ENCODE results near the gene PCDHGB2.

The PCDHGB2 gene

GRCh38 chr5:141366016-141366896, 6.5 kb downstream of the PCDHGB2 start:
- no peaks in the 10 kb centered on the region; the same call in 1 of the 2 replicates for H3K9me3 ChIP-seq (ENCODE audit: insufficient read depth, low read depth, low read length)
- no peaks in the 10 kb centered on the region for H3K9me2 ChIP-seq (replicated peaks; ENCODE audit: low read depth, low read length)
- no peaks in the 10 kb centered on the region for H3F3A ChIP-seq (ENCODE audit: low read depth)
- H3K9ac ChIP-seq (ENCODE audit: low read depth, low read length, poor library complexity, severe bottlenecking) = no peak overlapping the region
- H3K4me3 ChIP-seq (ENCODE audit: low read length, poor library complexity, severe bottlenecking) = no peak overlapping the region
- no peak overlapping the region for H3K4me2 ChIP-seq (ENCODE audit: low read depth, low read length, poor library complexity, severe bottlenecking)
- H3K27me3 ChIP-seq (ENCODE audit: insufficient read depth, low read length, poor library complexity, severe bottlenecking) = no peaks in the 10 kb centered on the region
- H3K79me2 ChIP-seq (ENCODE audit: insufficient read depth, low read length) = no peaks in the 10 kb centered on the region
- H3K36me3 ChIP-seq (ENCODE audit: insufficient read depth, low read length) = no peaks in the 10 kb centered on the region
- TF ChIP-seq CTCF (conservative IDR thresholded peaks at IDR 0.05; ENCODE audit: low read length) (no peak), EZH2phosphoT487 (IDR thresholded peaks at IDR 0.05; ENCODE audit: borderline replicate concordance) (no peak)
- H3K4me1 ChIP-seq (ENCODE audit: insufficient read depth, low read length, poor library complexity, severe bottlenecking) = no peaks in the 10 kb centered on the region
- H2AFZ ChIP-seq (ENCODE audit: low read length) = no peak overlapping the region
- no peaks in the 10 kb centered on the region for H4K20me1 ChIP-seq (ENCODE audit: insufficient read depth, low read length, poor library complexity, severe bottlenecking)

GRCh38 chr5:141369994-141370848, 10.4 kb downstream of the PCDHGB2 start, which contains the start of gene PCDHGB3:
Gene PCDHGB3, plus strand, starts transcription at chr5:141370242. Its CDS starts 153 bp downstream, at chr5:141370395.
- Histone ChIP-seq H3K9me2 (replicated peaks; ENCODE audit: low read depth, low read length) (no peaks in the 10 kb centered on the region), H3K79me2 (ENCODE audit: insufficient read depth, low read length) (no peaks in the 10 kb centered on the region), H3F3A (ENCODE audit: low read depth) (no peaks in the 10 kb centered on the region), H3K27me3 (ENCODE audit: insufficient read depth, low read length, poor library complexity, severe bottlenecking) (no peaks in the 10 kb centered on the region), H2AFZ (ENCODE audit: low read length) (no peak within 1 kb of the TSS), H3K4me1 (ENCODE audit: insufficient read depth, low read length, poor library complexity, severe bottlenecking) (no peaks in the 10 kb centered on the region), H3K9ac (ENCODE audit: low read depth, low read length, poor library complexity, severe bottlenecking) (no peak within 1 kb of the TSS), H3K36me3 (ENCODE audit: insufficient read depth, low read length) (no peaks in the 10 kb centered on the region), H3K4me3 (ENCODE audit: low read length, poor library complexity, severe bottlenecking) (no peak within 1 kb of the TSS), H3K4me2 (ENCODE audit: low read depth, low read length, poor library complexity, severe bottlenecking) (no peak within 1 kb of the TSS), H3K9me3 (ENCODE audit: insufficient read depth, low read depth, low read length) (peaks cover 2% of the 10 kb centered on the region; the same call in 1 of the 2 replicates), H4K20me1 (ENCODE audit: insufficient read depth, low read length, poor library complexity, severe bottlenecking) (no peaks in the 10 kb centered on the region)
- TF ChIP-seq CTCF (conservative IDR thresholded peaks at IDR 0.05; ENCODE audit: low read length) = no peak
- TF ChIP-seq EZH2phosphoT487 (IDR thresholded peaks at IDR 0.05; ENCODE audit: borderline replicate concordance) = no peak

- no peaks in the 10 kb centered on the region for H3K36me3 ChIP-seq (ENCODE audit: insufficient read depth, low read length)
- no peak overlapping the region for H3K4me2 ChIP-seq (ENCODE audit: low read depth, low read length, poor library complexity, severe bottlenecking)
- TF ChIP-seq CTCF (conservative IDR thresholded peaks at IDR 0.05; ENCODE audit: low read length) = no peak
- TF ChIP-seq EZH2phosphoT487 (IDR thresholded peaks at IDR 0.05; ENCODE audit: borderline replicate concordance) = no peak
- H3K9me2 ChIP-seq (replicated peaks; ENCODE audit: low read depth, low read length) = no peaks in the 10 kb centered on the region
- H3K9me3 ChIP-seq (ENCODE audit: insufficient read depth, low read depth, low read length) = peaks cover 2% of the 10 kb centered on the region; the same call in 1 of the 2 replicates
- H3K9ac ChIP-seq (ENCODE audit: low read depth, low read length, poor library complexity, severe bottlenecking) = no peak overlapping the region
- no peaks in the 10 kb centered on the region for H4K20me1 ChIP-seq (ENCODE audit: insufficient read depth, low read length, poor library complexity, severe bottlenecking)
- no peaks in the 10 kb centered on the region for H3K27me3 ChIP-seq (ENCODE audit: insufficient read depth, low read length, poor library complexity, severe bottlenecking)
- no peaks in the 10 kb centered on the region for H3F3A ChIP-seq (ENCODE audit: low read depth)
- H3K4me1 ChIP-seq (ENCODE audit: insufficient read depth, low read length, poor library complexity, severe bottlenecking) = no peaks in the 10 kb centered on the region
- no peaks in the 10 kb centered on the region for H3K79me2 ChIP-seq (ENCODE audit: insufficient read depth, low read length)
- no peak overlapping the region for H2AFZ ChIP-seq (ENCODE audit: low read length)
- H3K4me3 ChIP-seq (ENCODE audit: low read length, poor library complexity, severe bottlenecking) = no peak overlapping the region
Measured at GRCh38 chr5:141371572-141372475, 12.0 kb downstream of the PCDHGB2 start.

Measured in Loucy (cell line).